HG03064 (cell line): ENCODE measurements around the gene LCE7A.

Experiments
- ATAC-seq: cut with Tn5 transposase; IDR thresholded peaks from one replicate; pipeline ENCODE4 v1.9.1; 2021; ENCODE audit warnings: low read depth; ENCODE audit not compliant: unreplicated experiment

LCE7A gene, protein sequence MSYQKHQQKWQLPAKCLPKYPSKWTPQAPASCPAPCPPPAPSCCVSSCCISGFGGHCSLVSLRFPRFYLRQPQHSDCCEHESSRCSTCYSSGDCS

DNA sequence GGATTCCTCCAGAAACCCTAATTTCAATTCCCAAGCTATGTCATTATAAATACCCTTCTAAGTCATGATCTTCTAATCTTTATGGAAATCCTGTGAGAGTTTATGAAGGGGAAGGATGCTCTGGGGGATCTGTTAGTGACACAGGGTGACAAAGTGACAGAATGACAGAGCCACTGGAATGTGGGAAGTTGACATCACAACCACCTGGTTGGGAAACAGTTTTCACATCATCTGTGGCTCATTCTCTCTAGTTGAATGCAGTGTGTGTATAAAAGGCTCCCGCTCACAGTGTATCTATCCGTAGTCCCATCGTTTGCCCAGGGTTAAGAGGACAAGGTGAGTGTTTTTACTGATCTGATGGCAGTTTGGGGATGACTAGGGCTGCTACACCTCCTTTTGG is at the start of gene LCE7A:
Gene LCE7A (plus strand): TSS at position 301 of the 400 bp plus-strand sequence. CDS start 702 bp downstream, outside the sequence.
- no peak for ATAC-seq

- ATAC-seq: no peak
Observed at GRCh38 chr1:152811050-152811449, 48.7 kb upstream of the LCE7A start.

DNA sequence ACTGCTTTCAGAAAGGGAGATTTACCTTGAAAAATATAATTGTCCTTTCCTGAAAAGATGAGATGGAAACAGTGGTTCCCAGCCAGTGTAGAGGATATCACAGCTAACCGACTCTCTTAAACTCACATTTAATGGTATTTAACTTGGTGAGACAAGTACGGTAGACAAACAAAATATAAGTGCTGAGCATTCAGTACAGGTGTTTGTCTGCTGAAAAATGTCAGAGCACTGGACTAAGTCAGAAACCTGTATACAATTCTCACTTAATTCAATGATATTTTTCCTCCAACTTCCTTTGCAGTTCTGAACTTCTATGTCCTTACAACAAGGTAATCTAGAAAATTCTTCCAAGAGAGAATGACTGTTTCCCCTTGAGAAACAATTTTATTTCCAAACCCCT is 48.1 kb upstream of the LCE7A start, which contains the start of gene LCE1B:
Gene LCE1B (plus strand): TSS at position 301 of the 400 bp plus-strand sequence. CDS start 476 bp downstream, outside the sequence.
- ATAC-seq: no peak

- no peak for ATAC-seq
Observed at GRCh38 chr1:152817309-152817708, 42.5 kb upstream of the LCE7A start.

DNA sequence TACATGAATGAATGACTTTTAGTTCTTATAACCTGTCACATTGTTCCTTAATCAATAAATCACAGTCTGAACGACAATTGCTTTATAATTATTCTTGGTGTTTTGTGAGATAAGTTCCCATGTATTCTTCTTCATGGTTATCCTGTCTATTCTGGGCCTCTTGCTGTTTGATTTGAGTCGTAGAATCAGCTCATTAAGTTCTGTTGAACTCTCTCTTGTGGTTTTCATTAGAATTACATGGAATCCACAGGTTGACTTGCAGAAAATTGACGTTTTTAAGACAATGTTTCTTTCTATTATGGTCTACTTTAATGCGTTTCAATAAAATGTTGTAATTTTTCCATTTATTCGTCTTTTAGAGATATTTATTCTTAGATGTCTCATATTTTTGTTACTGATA is 36.5 kb upstream of the LCE7A start:
- no peak for ATAC-seq

- no peak for ATAC-seq
Observed at GRCh38 chr1:152824964-152825363, 34.8 kb upstream of the LCE7A start.

GRCh38 chr1:152827173-152827572 is 32.6 kb upstream of the LCE7A start, which contains the start of gene LCE1A:
Gene LCE1A, plus strand, starts transcription at chr1:152827473. Its CDS starts 0 bp downstream, at chr1:152827473.
- no peak for ATAC-seq

GRCh38 chr1:152836870-152837269 is 22.9 kb upstream of the LCE7A start:
- ATAC-seq: no peak

- no peak for ATAC-seq
Observed at GRCh38 chr1:152842556-152842955, 17.2 kb upstream of the LCE7A start, which contains the start of gene LCE6A. Gene LCE6A, plus strand, starts transcription at chr1:152842856. Its CDS starts 665 bp downstream, at chr1:152843521.

- no peak for ATAC-seq
Observed at GRCh38 chr1:152855661-152856060, 4.1 kb upstream of the LCE7A start.

- no peak for ATAC-seq
Observed at GRCh38 chr1:152858062-152858461, 1.7 kb upstream of the LCE7A start.

DNA sequence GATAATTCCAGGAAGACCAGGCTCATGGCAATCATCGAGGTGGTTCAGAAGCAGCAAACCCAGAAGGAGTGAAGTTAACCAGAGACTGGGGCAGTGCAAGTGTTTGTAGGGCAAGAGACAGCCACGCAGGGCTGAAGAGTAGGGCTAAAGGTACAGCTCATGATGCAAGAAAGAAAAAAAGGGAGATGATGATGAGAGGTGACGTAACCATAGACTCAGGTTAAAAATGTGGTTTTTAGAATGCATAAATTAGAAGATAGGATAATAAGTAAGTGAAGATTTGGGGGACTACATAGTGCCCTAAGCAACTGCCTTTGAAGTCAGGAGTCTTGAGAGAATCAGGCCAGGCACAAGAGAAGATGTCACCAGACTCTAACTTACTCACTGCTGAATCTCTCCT is 333 bp downstream of the LCE7A start:
- ATAC-seq: no peak

GRCh38 chr1:152861374-152861773 is 1.6 kb downstream of the LCE7A start:
- ATAC-seq: no peak

DNA sequence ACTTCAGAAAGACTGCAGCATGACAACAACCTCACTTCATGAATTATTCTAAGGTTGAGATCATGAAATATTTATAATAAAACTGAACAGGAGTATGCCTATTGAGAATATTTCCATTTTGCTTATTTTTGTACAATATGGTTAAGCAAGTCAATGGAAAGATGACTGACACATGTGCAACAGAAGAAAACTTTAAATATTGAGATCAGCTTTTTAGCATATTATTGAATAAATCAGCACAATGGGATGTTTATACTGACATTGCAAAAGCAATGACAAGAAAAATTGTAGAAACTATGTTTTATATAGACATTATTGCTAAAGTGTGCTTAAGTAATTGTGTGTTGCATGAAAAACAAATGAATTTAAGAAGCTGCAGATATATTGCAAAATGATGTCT is 4.6 kb downstream of the LCE7A start:
- no peak for ATAC-seq

DNA sequence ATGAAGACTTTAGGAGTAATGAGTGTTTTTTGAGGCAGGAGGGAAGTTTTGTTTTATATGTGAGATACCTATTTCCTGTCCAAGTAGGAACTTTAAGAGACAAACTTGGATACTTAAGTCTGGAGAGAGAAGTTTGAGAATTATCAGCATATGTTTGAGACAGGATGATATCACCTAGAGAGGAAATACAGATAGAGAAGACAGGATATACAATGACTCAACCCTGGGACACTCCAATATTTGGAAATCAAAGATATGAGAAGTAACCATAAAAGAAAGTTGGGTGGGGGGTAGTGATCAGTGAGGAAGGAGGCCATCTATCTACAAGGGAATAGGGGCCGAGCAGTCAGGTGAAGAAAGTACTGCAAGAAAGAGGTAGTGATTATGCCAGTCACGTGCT is 6.5 kb downstream of the LCE7A start:
- ATAC-seq: no peak

DNA sequence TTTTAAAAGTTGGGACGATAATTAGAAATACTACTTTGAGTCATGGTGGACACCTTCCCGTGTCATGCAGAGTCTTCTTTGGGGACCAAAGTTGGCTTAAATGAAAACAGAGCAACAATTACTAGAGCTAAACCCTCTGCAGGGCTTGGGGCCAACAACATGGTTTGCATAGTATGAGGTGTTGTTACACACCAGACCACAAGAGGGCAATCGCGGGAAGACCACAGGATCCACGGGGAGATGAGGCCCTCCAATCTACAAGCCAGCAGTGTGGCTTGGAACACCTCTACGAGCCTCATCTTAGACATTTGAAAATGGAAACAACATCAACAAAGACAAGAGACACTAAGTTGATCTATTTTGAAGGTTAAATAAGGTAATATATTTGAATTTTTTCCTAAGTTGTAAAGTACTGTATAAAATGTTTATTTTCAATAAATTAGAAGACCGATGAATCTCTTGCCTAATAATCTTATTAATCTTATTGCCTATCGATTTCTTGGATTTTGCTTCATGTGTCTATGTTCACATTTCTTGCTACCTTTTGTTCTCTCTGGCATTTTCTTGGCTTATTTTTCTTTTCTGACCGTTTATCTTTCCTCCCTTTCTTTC is 10.1 kb downstream of the LCE7A start:
- no peak for ATAC-seq

GRCh38 chr1:152870831-152871730 is 11.3 kb downstream of the LCE7A start:
- no peak for ATAC-seq

- no peak for ATAC-seq
Observed at GRCh38 chr1:152871731-152872126, 11.9 kb downstream of the LCE7A start.

DNA sequence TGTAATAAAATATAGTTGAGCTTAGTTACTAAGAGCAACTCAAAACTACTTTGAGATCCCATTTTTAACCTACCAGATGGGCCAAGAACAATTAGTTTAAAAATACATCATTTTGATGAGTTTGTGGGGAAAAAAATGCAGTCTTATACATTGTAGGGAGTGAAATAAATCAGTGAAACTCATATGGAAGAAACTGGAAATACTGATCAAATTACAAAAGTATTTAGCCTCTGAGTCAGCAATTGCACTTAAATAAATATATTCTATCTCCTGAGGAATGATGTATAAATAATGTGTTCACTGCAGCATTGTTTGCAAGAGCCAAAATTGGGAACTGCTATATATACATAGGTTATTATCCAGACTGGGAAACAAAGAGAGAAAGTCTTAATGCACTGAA is 13.7 kb downstream of the LCE7A start:
- ATAC-seq: no peak

DNA sequence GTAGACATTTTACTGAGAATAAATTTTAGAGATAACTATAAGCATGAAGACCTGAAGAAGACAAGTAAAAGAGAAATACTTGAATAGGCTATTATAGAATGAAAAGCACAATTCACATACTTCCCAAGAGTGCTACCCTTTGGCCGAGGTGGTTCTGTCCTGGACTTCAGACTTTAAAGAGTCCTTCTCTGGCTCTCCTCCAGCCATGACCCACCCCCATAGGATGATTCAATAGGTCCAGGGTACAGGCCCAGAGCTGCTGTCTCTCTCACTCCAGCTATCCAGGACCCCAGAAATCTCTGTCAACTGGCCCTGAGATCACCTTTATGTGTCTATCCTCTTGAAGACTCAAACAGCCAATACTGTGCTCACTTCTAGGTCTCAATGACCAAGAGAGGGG is 17.0 kb downstream of the LCE7A start:
- no peak for ATAC-seq

GRCh38 chr1:152878042-152878441 is 18.2 kb downstream of the LCE7A start, which contains the start of gene SMCP:
Gene SMCP, plus strand, starts transcription at chr1:152878322. Its CDS starts 6,101 bp downstream, at chr1:152884423.
- ATAC-seq: no peak
